Measurements from ENCODE around the gene SLC25A39. TPM values are rescaled to one million over a fixed set of nuclear protein-coding genes. Genes with fewer than 3 reads are reported as not detected.

The SLC25A39 gene
- total RNA-seq, 2 experiments from 2014 or later, result 149 to 153 TPM

DNA sequence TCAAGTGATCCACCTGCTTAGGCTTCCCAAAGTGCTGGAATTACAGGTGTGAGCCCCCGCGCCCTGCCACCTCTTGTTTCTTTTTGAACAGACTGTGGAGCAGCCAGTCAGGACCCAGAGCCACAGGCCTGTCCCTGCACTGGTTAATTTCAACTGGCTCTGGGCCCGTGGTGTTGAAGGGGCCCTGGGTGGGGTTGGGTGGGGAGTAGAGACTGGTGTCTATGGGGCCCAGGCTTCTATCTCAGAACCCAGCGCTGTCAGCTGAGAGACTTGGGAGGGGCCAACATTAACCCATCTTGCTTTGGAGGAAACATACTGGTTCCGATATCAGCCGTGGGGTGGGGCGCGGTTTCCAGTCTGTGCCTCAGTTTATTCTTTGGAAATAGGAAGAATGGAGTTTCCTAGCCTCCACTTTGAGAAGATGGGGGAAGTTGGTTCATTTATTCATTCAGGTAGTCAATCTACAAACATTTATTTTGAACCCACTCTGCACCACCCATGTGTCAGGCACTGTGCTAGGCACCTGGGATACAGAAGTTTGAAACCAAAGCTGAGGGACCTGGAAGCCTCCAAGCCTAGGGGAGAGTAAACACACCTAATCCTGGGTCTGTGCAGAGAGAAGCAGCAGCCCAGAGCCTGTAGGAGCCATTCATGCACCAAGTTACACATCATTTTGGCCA lies 41.1 kb downstream of the SLC25A39 start:
- H3K4me3 Mint-ChIP-seq, result no peak overlapping the region
- CTCF ChIA-PET, result interaction anchor here (1.2 kb wide), 1 partner anchor 50 kb away, joined by 3 read pairs; no protein-coding TSS in a partner anchor
- no peaks in the 10 kb centered on the region for H3K27me3 Mint-ChIP-seq
- H3K36me3 Mint-ChIP-seq (ENCODE audit: low read depth), result no peaks in the 10 kb centered on the region
- intact Hi-C loops (cut with micrococcal nuclease), result no loop called here
- H3K4me1 Mint-ChIP-seq (ENCODE audit: low read depth), result peaks cover 10% of the 10 kb centered on the region
- DNase-seq, result no peak
- H3K27ac Mint-ChIP-seq, result no peak overlapping the region
- no peak for ATAC-seq
- no peaks in the 10 kb centered on the region for H3K9me3 Mint-ChIP-seq
- TF ChIP-seq, protein P1, sequence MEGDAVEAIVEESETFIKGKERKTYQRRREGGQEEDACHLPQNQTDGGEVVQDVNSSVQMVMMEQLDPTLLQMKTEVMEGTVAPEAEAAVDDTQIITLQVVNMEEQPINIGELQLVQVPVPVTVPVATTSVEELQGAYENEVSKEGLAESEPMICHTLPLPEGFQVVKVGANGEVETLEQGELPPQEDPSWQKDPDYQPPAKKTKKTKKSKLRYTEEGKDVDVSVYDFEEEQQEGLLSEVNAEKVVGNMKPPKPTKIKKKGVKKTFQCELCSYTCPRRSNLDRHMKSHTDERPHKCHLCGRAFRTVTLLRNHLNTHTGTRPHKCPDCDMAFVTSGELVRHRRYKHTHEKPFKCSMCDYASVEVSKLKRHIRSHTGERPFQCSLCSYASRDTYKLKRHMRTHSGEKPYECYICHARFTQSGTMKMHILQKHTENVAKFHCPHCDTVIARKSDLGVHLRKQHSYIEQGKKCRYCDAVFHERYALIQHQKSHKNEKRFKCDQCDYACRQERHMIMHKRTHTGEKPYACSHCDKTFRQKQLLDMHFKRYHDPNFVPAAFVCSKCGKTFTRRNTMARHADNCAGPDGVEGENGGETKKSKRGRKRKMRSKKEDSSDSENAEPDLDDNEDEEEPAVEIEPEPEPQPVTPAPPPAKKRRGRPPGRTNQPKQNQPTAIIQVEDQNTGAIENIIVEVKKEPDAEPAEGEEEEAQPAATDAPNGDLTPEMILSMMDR (IDR thresholded peaks at IDR 0.05), result no peak
- POLR2A ChIA-PET, result no interaction called here

DNA sequence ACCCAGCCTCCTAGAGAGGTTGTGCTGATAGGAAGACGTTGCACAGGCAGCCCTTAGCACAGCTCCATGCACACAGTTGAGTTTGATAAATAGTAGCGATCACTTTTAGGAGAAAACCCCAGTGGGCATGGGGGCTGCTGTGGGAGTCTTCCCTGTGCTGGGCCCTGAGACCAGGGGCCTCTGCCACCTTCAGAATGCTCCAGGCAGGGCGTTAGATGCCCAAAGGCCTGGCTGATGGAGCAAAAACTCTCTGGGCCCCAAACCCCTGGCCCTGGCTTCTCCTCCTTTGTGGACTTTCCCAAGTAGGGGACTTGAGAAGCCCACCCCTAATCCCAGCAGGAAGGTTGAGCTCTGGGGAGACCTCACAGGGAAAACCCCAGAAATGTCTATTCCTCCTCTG lies 42.4 kb downstream of the SLC25A39 start:
- POLR2A ChIA-PET, result interaction anchor here (1.2 kb wide), 1 partner anchor 10 kb away, joined by 4 read pairs; no protein-coding TSS in a partner anchor
- peaks cover 10% of the 10 kb centered on the region for H3K4me1 Mint-ChIP-seq (ENCODE audit: low read depth)

DNA sequence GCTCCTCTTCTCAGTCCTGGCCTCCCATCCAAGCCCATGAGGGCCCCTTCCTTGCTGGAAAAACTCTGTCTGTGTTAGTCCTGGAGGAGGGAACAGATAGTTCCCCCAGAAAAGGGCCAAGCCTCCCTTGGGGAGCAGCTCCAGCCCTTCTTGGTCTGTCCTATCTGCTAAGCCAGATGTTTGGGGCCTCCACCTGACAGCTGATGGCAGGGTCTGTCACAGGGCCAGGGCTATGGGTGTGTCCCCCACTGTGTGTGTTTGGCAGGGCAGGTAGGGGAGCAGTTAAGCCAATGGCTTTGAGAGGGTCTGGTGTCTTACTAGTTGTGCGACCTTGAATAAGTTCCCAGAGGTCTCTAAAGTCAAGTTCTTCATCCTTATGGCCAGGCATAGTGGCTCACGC lies 43.1 kb downstream of the SLC25A39 start:
- no peak for DNase-seq
- Mint-ChIP-seq H3K27me3 (no peaks in the 10 kb centered on the region), H3K27ac (no peak overlapping the region), H3K9me3 (no peaks in the 10 kb centered on the region), H3K36me3 (ENCODE audit: low read depth) (no peaks in the 10 kb centered on the region), H3K4me3 (no peak overlapping the region), H3K4me1 (ENCODE audit: low read depth) (peaks cover 10% of the 10 kb centered on the region)
- TF ChIP-seq, protein P1 (IDR thresholded peaks at IDR 0.05), result no peak
- CTCF ChIA-PET, result interaction anchor here (1.2 to 1.4 kb wide), 3 partner anchors 27 to 64 kb away, joined by 3 read pairs; partner anchors contain the start of gene GRN
- POLR2A ChIA-PET, result interaction anchor here (1.2 kb wide), 1 partner anchor 11 kb away, joined by 4 read pairs; no protein-coding TSS in a partner anchor
- intact Hi-C loops (cut with micrococcal nuclease), result no loop called here
- ATAC-seq, result no peak

More for the DNA sequence above, 42.4 kb downstream of the SLC25A39 start:
- H3K36me3 Mint-ChIP-seq (ENCODE audit: low read depth), result no peaks in the 10 kb centered on the region
- TF ChIP-seq, protein P1 (IDR thresholded peaks at IDR 0.05), result no peak
- intact Hi-C loops (cut with micrococcal nuclease), result no loop called here
- H3K4me3 Mint-ChIP-seq, result no peak overlapping the region
- no peaks in the 10 kb centered on the region for H3K9me3 Mint-ChIP-seq
- DNase-seq, result no peak
- H3K27me3 Mint-ChIP-seq, result no peaks in the 10 kb centered on the region
- CTCF ChIA-PET, result interaction anchor here (1.2 kb wide), 1 partner anchor 28 kb away, joined by 3 read pairs; no protein-coding TSS in a partner anchor
- no peak overlapping the region for H3K27ac Mint-ChIP-seq
- ATAC-seq, result no peak

DNA sequence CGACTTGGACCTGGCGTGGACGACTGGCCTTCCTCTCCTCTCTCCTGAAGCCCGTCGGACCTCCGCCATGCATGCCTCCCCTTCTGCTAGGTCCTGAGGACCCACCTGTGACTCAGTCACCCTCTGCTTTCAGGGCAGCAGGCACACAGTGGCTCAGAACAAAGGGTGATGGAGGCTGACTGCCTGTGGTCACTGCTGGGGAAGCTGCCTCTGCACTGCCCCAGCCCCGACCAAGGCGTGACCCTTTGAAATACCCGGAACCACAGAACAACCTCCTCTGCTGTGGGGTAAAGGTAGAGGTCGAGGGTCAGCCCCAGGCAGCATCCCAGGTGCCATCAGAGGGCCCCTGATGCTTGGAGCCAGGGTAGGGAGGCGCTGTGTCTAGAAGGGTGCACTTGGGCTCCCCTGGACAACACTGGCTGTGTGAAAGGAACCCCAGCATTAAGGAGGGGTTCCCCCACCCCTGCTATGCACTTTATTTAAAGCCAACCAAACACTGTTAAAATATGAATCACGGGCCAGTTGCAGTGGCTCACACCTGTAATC lies 44.2 kb downstream of the SLC25A39 start:
- Mint-ChIP-seq H3K27me3 (no peaks in the 10 kb centered on the region), H3K4me1 (ENCODE audit: low read depth) (peaks cover 10% of the 10 kb centered on the region), H3K4me3 (no peak overlapping the region), H3K27ac (no peak overlapping the region), H3K36me3 (ENCODE audit: low read depth) (no peaks in the 10 kb centered on the region), H3K9me3 (no peaks in the 10 kb centered on the region)
- ChIA-PET POLR2A (interaction anchor here (0.8 kb wide), 1 partner anchor 107 kb away, joined by 3 read pairs; no protein-coding TSS in a partner anchor), CTCF (interaction anchor here (1.2 to 1.5 kb wide), 3 partner anchors 13 to 65 kb away, joined by 3 to 5 read pairs (median 3); partner anchors contain the start of gene GRN)
- TF ChIP-seq, protein P1 (IDR thresholded peaks at IDR 0.05), result no peak
- ATAC-seq (no peak), DNase-seq (no peak)
- intact Hi-C loops (cut with micrococcal nuclease), result no loop called here
